ENCODE measurements around the gene GLRA2.

The GLRA2 gene

GRCh38 chrX:14702145-14702544, 172.8 kb downstream of the GLRA2 start:
- no peak for DNase-seq (ENCODE audit: low read depth)

GRCh38 chrX:14712096-14712495, 182.8 kb downstream of the GLRA2 start:
- DNase-seq (ENCODE audit: low read depth), result no peak

- DNase-seq (ENCODE audit: low read depth), result no peak
Measured at GRCh38 chrX:14717949-14718348, 188.6 kb downstream of the GLRA2 start.

GRCh38 chrX:14718403-14718802, 189.1 kb downstream of the GLRA2 start:
- no peak for DNase-seq (ENCODE audit: low read depth)

GRCh38 chrX:14729058-14729457, 199.7 kb downstream of the GLRA2 start:
- no peak for DNase-seq (ENCODE audit: low read depth)

GRCh38 chrX:14738643-14739042, 209.3 kb downstream of the GLRA2 start:
- no peak for DNase-seq (ENCODE audit: low read depth)

GRCh38 chrX:14753441-14753840, 224.1 kb downstream of the GLRA2 start:
- no peak for DNase-seq (ENCODE audit: low read depth)

GRCh38 chrX:14758029-14758491, 228.7 kb downstream of the GLRA2 start:
- DNase-seq (ENCODE audit: low read depth), result no peak

- DNase-seq (ENCODE audit: low read depth), result no peak
Measured at GRCh38 chrX:14775416-14775815, 246.1 kb downstream of the GLRA2 start.

- no peak for DNase-seq (ENCODE audit: low read depth)
Measured at GRCh38 chrX:14776901-14777300, 247.6 kb downstream of the GLRA2 start.

- DNase-seq (ENCODE audit: low read depth), result no peak
Measured at GRCh38 chrX:14777525-14777924, 248.2 kb downstream of the GLRA2 start.

- DNase-seq (ENCODE audit: low read depth), result no peak
Measured at GRCh38 chrX:14779580-14779979, 250.2 kb downstream of the GLRA2 start.
